Stimulated activated effector memory CD8-positive, alpha-beta T cell treated with anti-CD3 and anti-CD28 coated beads, Interleukin-12 subunit alpha, Interleukin-12 subunit beta, amount 100 ng/mL, for 72 hours (primary cell): ENCODE measurements around the gene ADAMTS19.
A peak's percentile ranks its signal among the peaks of the same experiment; 100 is the strongest.

ENCODE experiments used
- ATAC-seq: fragments of 150-1000 bp; cut with Tn5 transposase; 2 replicates; pipeline ENCODE4 v1.10.0; 2021
- DNase-seq, 2 donors: peaks; one replicate each; pipeline ENCODE4 v3.0.0; 2021 to 2022; ENCODE audit warnings: low spot score in 2 of 2
- H3K27ac Mint-ChIP-seq: one replicate; pipeline ENCODE4 v1.8.0; 2022; ENCODE audit warnings: mild to moderate bottlenecking, mixed read lengths
- H3K36me3 Mint-ChIP-seq: one replicate; pipeline ENCODE4 v1.8.0; 2022; ENCODE audit warnings: mild to moderate bottlenecking, mixed read lengths
- H3K4me1 Mint-ChIP-seq: one replicate; pipeline ENCODE4 v1.8.0; 2022; ENCODE audit warnings: mixed read lengths
- H3K4me3 Mint-ChIP-seq: one replicate; pipeline ENCODE4 v1.8.0; 2022; ENCODE audit warnings: mild to moderate bottlenecking, mixed read lengths
- H3K9me3 Mint-ChIP-seq: one replicate; pipeline ENCODE4 v1.8.0; 2022; ENCODE audit warnings: mixed read lengths

Gene ADAMTS19

GRCh38 chr5:129661366-129662035 lies 201.4 kb downstream of the ADAMTS19 start:
- no peaks in the 10 kb centered on the region for H3K36me3 Mint-ChIP-seq
- no peaks in the 10 kb centered on the region for H3K4me1 Mint-ChIP-seq
- H3K27ac Mint-ChIP-seq: no peak overlapping the region
- DNase-seq: no peak
- ATAC-seq: no peak
- no peak overlapping the region for H3K4me3 Mint-ChIP-seq
- peaks cover 4% of the 10 kb centered on the region for H3K9me3 Mint-ChIP-seq

DNA sequence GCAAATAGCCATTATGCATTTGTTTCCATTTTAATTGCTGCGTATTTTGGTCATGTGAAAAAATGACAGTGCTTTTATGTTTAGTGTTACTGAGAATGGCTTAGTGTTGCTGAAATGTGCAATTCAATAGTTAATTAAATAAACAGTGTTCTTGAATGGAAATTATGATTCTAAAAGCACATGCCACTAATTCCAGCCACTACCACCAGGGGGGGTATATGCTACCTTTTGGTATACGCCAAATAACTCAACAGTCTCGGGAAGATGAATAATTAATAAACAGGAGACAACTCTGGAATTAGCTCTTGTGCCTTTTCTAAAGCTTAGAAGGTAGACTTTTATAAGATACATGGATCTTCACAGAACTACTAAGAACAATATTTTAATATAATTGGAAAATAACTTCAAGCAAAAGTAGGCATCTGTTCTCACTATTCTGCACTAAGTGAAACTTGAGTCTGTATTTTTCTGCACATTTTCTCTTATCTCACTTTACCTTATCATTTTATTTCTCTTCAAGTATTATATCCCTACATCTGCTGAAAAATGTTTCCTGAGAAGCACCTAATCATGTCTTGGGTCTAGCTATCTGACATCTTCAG lies 204.3 kb downstream of the ADAMTS19 start:
- DNase-seq (peak in 1 of 2 donors; percentile 51), ATAC-seq (no peak)
- Mint-ChIP-seq H3K9me3 (peaks cover 9% of the 10 kb centered on the region), H3K4me3 (no peak overlapping the region), H3K36me3 (no peaks in the 10 kb centered on the region), H3K27ac (no peak overlapping the region), H3K4me1 (no peaks in the 10 kb centered on the region)

- no peak for ATAC-seq
- Mint-ChIP-seq H3K27ac (no peak overlapping the region), H3K9me3 (peaks cover 7% of the 10 kb centered on the region), H3K4me1 (no peaks in the 10 kb centered on the region), H3K36me3 (no peaks in the 10 kb centered on the region), H3K4me3 (no peak overlapping the region)
- no peak for DNase-seq
These were observed 210.9 kb downstream of the ADAMTS19 start for GRCh38 chr5:129670957-129671500.

DNA sequence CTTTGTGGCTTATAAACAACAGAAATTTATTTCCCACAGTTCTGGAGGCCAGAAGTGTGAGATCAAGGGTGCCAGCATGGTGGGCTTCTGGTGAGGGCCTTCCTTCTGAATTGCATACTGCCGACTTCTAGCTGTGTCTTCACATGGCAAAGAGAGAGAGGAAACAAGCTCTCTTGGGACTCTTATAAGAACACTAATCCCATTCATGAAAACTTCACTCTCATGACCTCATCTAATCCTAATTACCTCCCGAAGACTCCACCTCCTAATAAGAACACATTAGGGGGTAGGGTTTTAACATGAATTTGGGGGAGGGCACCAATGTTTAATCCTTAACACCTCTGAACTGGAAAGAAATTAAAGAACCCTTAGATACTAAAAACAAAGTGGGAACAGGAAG lies 211.9 kb downstream of the ADAMTS19 start:
- no peaks in the 10 kb centered on the region for H3K36me3 Mint-ChIP-seq
- no peaks in the 10 kb centered on the region for H3K4me1 Mint-ChIP-seq
- ATAC-seq: no peak
- no peak for DNase-seq
- H3K9me3 Mint-ChIP-seq: peaks cover 7% of the 10 kb centered on the region
- no peak overlapping the region for H3K27ac Mint-ChIP-seq
- no peak overlapping the region for H3K4me3 Mint-ChIP-seq

GRCh38 chr5:129679671-129680070 lies 219.6 kb downstream of the ADAMTS19 start:
- Mint-ChIP-seq H3K36me3 (no peaks in the 10 kb centered on the region), H3K9me3 (no peaks in the 10 kb centered on the region), H3K4me3 (no peak overlapping the region), H3K27ac (no peak overlapping the region), H3K4me1 (no peaks in the 10 kb centered on the region)
- ATAC-seq: no peak
- DNase-seq: no peak

GRCh38 chr5:129687941-129688340 lies 227.8 kb downstream of the ADAMTS19 start:
- Mint-ChIP-seq H3K4me3 (no peak overlapping the region), H3K9me3 (no peaks in the 10 kb centered on the region), H3K27ac (no peak overlapping the region), H3K36me3 (no peaks in the 10 kb centered on the region), H3K4me1 (no peaks in the 10 kb centered on the region)
- ATAC-seq: no peak
- DNase-seq: no peak

DNA sequence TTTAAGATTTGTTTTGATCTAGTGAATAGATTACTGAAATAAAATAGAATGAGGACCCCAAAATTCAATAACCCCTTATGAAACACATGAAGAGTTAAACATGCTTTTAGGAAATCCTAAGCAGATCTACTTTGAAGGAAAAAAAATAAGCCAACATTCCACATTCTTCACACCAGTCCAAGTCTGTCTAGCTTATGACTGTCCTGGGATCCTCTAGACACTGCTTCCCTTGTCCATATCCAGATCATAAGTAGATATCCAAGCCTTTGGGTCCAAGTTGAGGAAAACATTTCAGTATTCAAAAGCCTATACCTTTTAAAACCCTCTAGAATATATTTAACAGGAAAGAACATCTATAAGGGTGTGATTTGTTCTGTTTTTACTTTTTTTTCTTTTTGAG lies 228.9 kb downstream of the ADAMTS19 start:
- no peak for ATAC-seq

GRCh38 chr5:129691220-129691619 lies 231.1 kb downstream of the ADAMTS19 start:
- Mint-ChIP-seq H3K9me3 (no peaks in the 10 kb centered on the region), H3K4me3 (no peak overlapping the region), H3K36me3 (no peaks in the 10 kb centered on the region), H3K4me1 (no peaks in the 10 kb centered on the region), H3K27ac (no peak overlapping the region)
- ATAC-seq: no peak
- DNase-seq: no peak

More for the DNA sequence above, 228.9 kb downstream of the ADAMTS19 start:
- Mint-ChIP-seq H3K4me1 (no peaks in the 10 kb centered on the region), H3K36me3 (no peaks in the 10 kb centered on the region), H3K4me3 (no peak overlapping the region), H3K27ac (no peak overlapping the region), H3K9me3 (no peaks in the 10 kb centered on the region)
- DNase-seq: no peak

DNA sequence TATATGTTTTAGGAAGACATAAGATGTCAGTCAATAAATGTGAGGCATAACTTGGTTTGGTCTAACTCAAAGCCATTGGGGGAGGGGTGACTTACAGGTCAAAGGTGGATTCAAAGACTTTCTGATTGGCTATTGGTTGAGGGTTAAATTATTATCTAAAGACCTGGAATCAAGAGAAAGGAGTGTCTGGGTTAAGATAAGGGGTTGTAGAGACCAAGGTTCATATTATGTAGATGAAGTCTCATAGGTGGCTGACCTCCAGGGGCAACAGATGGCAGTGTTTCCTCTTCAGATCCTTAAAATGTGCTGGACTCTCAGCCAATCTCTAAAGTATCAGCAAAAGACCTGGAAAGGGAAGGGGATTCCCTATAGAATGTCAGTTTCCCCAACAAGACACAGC lies 236.5 kb downstream of the ADAMTS19 start:
- Mint-ChIP-seq H3K36me3 (no peaks in the 10 kb centered on the region), H3K27ac (no peak overlapping the region), H3K4me3 (no peak overlapping the region), H3K4me1 (no peaks in the 10 kb centered on the region), H3K9me3 (no peaks in the 10 kb centered on the region)
- ATAC-seq (no peak), DNase-seq (no peak)

GRCh38 chr5:129698661-129699060 lies 238.6 kb downstream of the ADAMTS19 start:
- ATAC-seq: no peak
- H3K9me3 Mint-ChIP-seq: no peaks in the 10 kb centered on the region

GRCh38 chr5:129716235-129716634 lies 256.1 kb downstream of the ADAMTS19 start:
- no peak for DNase-seq
- H3K27ac Mint-ChIP-seq: no peak overlapping the region
- H3K36me3 Mint-ChIP-seq: no peaks in the 10 kb centered on the region
- H3K4me1 Mint-ChIP-seq: no peaks in the 10 kb centered on the region
- H3K4me3 Mint-ChIP-seq: no peak overlapping the region
- H3K9me3 Mint-ChIP-seq: no peaks in the 10 kb centered on the region
- ATAC-seq: no peak

More at GRCh38 chr5:129698661-129699060, 238.6 kb downstream of the ADAMTS19 start:
- no peak overlapping the region for H3K27ac Mint-ChIP-seq
- no peak overlapping the region for H3K4me3 Mint-ChIP-seq
- no peaks in the 10 kb centered on the region for H3K36me3 Mint-ChIP-seq
- DNase-seq: no peak
- no peaks in the 10 kb centered on the region for H3K4me1 Mint-ChIP-seq

- ATAC-seq (no peak), DNase-seq (no peak)
- Mint-ChIP-seq H3K27ac (no peak overlapping the region), H3K36me3 (no peaks in the 10 kb centered on the region), H3K9me3 (peaks cover under 1% of the 10 kb centered on the region), H3K4me3 (no peak overlapping the region), H3K4me1 (no peaks in the 10 kb centered on the region)
These were observed 256.6 kb downstream of the ADAMTS19 start for GRCh38 chr5:129716651-129717050.

DNA sequence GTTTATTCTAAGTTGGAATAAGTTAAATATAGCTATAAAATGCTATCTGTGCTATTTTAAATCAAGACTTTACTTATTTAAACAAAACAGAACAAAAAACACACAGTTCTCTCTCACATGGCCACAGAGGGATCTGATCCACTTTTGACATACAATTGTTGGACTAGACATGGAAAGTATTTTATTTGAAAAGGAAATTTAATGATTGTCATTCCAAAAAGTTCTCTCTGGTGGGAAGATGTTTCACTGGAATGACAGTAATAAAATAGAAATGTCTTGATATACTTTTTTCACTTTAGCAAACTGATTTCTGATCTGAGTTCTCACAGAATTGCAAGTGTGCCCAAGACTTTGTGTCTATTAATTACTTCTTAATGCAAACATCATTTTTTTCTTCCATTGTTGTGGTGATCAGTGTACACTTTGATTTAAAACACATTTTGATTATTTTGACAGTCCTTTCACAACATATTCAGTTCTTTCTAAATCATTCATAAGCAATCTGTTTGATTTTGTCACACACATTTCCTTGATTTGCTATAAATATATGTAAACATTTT lies 257.7 kb downstream of the ADAMTS19 start:
- no peak overlapping the region for H3K4me3 Mint-ChIP-seq
- DNase-seq (no peak), ATAC-seq (no peak)
- peaks cover 3% of the 10 kb centered on the region for H3K9me3 Mint-ChIP-seq
- no peaks in the 10 kb centered on the region for H3K4me1 Mint-ChIP-seq
- H3K27ac Mint-ChIP-seq: no peak overlapping the region
- no peaks in the 10 kb centered on the region for H3K36me3 Mint-ChIP-seq

DNA sequence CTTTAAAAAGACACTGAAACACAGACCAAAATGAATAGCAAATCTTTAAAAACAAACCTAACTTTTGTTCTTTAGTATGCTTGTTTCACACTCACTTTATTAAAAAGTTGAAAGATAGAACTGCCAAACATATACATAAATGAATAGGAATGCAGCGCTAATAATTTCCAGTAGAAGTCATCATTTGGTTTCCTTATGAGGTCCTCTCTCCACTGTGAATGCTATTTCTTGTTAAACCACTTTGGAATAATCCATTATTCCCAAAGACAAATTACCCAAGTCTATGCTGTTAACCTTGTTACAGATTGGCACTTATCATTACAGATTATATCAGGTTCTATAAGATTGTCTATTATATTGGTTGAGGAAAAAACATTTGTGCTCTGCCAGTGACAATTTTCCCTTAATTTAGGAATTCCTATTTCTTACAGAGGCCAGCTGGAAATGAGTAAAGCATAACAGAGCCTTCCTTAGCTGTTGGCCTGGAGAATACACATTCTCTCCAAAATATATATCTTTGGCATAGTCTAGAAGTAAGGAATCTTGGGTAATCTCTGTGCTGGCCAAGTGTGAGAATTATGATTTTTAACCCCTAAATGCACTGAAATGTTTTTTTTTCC lies 258.5 kb downstream of the ADAMTS19 start:
- Mint-ChIP-seq H3K4me1 (no peaks in the 10 kb centered on the region), H3K9me3 (peaks cover 3% of the 10 kb centered on the region), H3K27ac (no peak overlapping the region), H3K36me3 (no peaks in the 10 kb centered on the region), H3K4me3 (no peak overlapping the region)
- ATAC-seq: no peak
- DNase-seq: no peak

GRCh38 chr5:129724222-129724621 lies 264.1 kb downstream of the ADAMTS19 start:
- no peaks in the 10 kb centered on the region for H3K4me1 Mint-ChIP-seq
- H3K36me3 Mint-ChIP-seq: no peaks in the 10 kb centered on the region
- no peak overlapping the region for H3K4me3 Mint-ChIP-seq
- H3K27ac Mint-ChIP-seq: no peak overlapping the region
- ATAC-seq (no peak), DNase-seq (no peak)
- H3K9me3 Mint-ChIP-seq: peaks cover 3% of the 10 kb centered on the region

- Mint-ChIP-seq H3K4me3 (no peak overlapping the region), H3K4me1 (no peaks in the 10 kb centered on the region), H3K36me3 (no peaks in the 10 kb centered on the region), H3K27ac (no peak overlapping the region), H3K9me3 (peaks cover 3% of the 10 kb centered on the region)
- ATAC-seq: no peak
- DNase-seq: no peak
These were observed 264.5 kb downstream of the ADAMTS19 start for GRCh38 chr5:129724647-129725046.
